H1 (cell line): ENCODE data around the gene DOHH. TPM values are rescaled to one million over a fixed set of nuclear protein-coding genes. Genes with fewer than 3 reads are reported as not detected.

Source experiments
- ASH2L ChIP-seq: fragments of 200-600, 300-600 bp; sonication (generic); IDR thresholded peaks from one replicate; pipeline ENCODE4 v1.7.1; 2017; ENCODE audit warnings: low read length
- BCL11A ChIP-seq, 2 experiments: IDR thresholded peaks; one replicate each; pipeline ENCODE4 v1.6.1; 2011; ENCODE audit warnings: low read depth in 2 of 2, low read length in 2 of 2, mild to moderate bottlenecking in 2 of 2
- CEBPB ChIP-seq: IDR thresholded peaks from 2 replicates; pipeline ENCODE4 v1.6.1; 2012; ENCODE audit warnings: low read depth, low read length
- FOSL1 ChIP-seq: IDR thresholded peaks from 2 replicates; pipeline ENCODE4 v1.6.1; 2011; ENCODE audit warnings: mild to moderate bottlenecking, low read depth, low read length, moderate library complexity; ENCODE audit not compliant: insufficient read depth
- GTF2F1 ChIP-seq: IDR thresholded peaks from 2 replicates; pipeline ENCODE4 v1.6.1; 2012; ENCODE audit warnings: low read depth, low read length, improper control_type of control experiment, borderline replicate concordance
- HDAC2 ChIP-seq, 2 experiments: fragments of 300-600 bp in 1 of 2; sonication (generic) in 1 of 2; IDR thresholded peaks; 2 replicates each; pipeline ENCODE4 v1.6.1; 2011 to 2012; ENCODE audit warnings: low read depth in 2 of 2, low read length in 2 of 2, mild to moderate bottlenecking in 2 of 2, moderate library complexity in 2 of 2, borderline replicate concordance in 1 of 2, inconsistent platforms in 1 of 2
- KDM4A ChIP-seq: IDR thresholded peaks from one replicate; pipeline ENCODE4 v1.7.1; 2012; ENCODE audit warnings: low read depth, mild to moderate bottlenecking, moderate library complexity, low read length, inconsistent platforms; ENCODE audit not compliant: severe bottlenecking
- MAFK ChIP-seq: IDR thresholded peaks from 2 replicates; pipeline ENCODE4 v1.6.1; 2012; ENCODE audit warnings: low read depth, mild to moderate bottlenecking, improper control_type of control experiment, low read length
- SIRT6 ChIP-seq: IDR thresholded peaks from one replicate; pipeline ENCODE4 v1.7.1; 2012; ENCODE audit warnings: low read length, inconsistent platforms
- SP4 ChIP-seq: IDR thresholded peaks from 2 replicates; pipeline ENCODE4 v1.6.1; 2012; ENCODE audit warnings: low read length, inconsistent platforms
- SUZ12 ChIP-seq: fragments of 200-600 bp; sonication (generic); IDR thresholded peaks from 2 replicates; pipeline ENCODE4 v1.6.1; 2012; ENCODE audit warnings: mild to moderate bottlenecking, inconsistent platforms, low read length, moderate library complexity, mixed read lengths
- TEAD4 ChIP-seq: IDR thresholded peaks from 2 replicates; pipeline ENCODE4 v1.6.1; 2012; ENCODE audit warnings: low read depth, low read length, inconsistent platforms, mixed read lengths
- polyA plus RNA-seq, 7 experiments: library from polyadenylated mRNA; depleted of rRNA in 3 of 7; stranded (reverse) in 5 of 7; unstranded in 2 of 7; fragments of >200 nt in 5 of 7; fragments of 200-250 nt in 2 of 7; gene quantifications; 1 replicate in 5 of 7; 2 replicates in 1 of 7; 4 replicates in 1 of 7; pipeline versions ENCODE4 v1.2.1 to v1.2.3, GENCODE V29; 2011 to 2013; ENCODE audit warnings: missing spikeins in 2 of 7, mixed read lengths in 2 of 7
- total RNA-seq: library from RNA; stranded (reverse); fragmentation: NEBNext Ultra II Directional; extraction: Animal tissue kit (Norgen Biotek cat#: 25700); gene quantifications from 2 replicates; pipeline ENCODE4 v1.2.1, GENCODE V29; 2021

Gene DOHH
- total and polyA plus RNA-seq, 2 of the 8 experiments (the other 6 are each of a cell fraction or from before 2014, with no cell fraction given) = 7.3 to 17.7 TPM

- TF ChIP-seq BCL11A (IDR thresholded peaks at IDR 0.05; ENCODE audit: low read depth in 2 of 2, low read length in 2 of 2) (no peak), SIRT6 (no peak), HDAC2 (IDR thresholded peaks at IDR 0.05; ENCODE audit: borderline replicate concordance in 1 of 2, low read depth in 2 of 2, low read length in 2 of 2) (no peak), SP4 (no peak), GTF2F1 (no peak), FOSL1 (no peak), KDM4A (no peak), TEAD4 (no peak), SUZ12 (no peak), CEBPB (no peak), MAFK (no peak), ASH2L (no peak)
Observed at GRCh38 chr19:3544742-3545668, 44.5 kb upstream of the DOHH start (continued).
